GM12873 (cell line): ENCODE measurements around the gene CUBN.

Source experiments
- TF ChIP-seq, protein P1 (sequence below): IDR thresholded peaks from 2 replicates; pipeline ENCODE4 v1.5.1; 2012; ENCODE audit warnings: low read depth, mild to moderate bottlenecking, moderate library complexity, low read length, control low read depth; ENCODE audit not compliant: insufficient read depth; ENCODE audit errors: missing control alignments

CUBN gene

DNA sequence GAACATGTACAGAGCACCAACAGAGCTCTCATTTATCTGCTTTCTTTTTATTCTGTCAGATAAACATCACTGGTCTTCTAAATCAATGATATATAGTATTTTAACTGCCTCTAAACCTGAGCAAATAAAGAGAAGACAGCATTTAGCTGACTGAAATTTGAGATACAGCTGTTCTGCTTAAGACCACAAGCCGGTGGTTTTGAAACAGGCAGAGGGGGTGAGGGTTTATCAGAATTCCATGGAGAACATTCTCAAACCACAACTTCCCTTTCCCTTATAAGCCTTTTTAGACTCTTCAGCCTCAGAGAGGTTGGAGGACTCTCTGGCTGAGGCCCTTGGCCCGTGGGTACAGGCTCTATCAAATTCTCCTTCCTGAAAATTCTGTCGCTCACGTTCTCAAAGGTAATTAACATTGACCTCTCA lies 225.0 kb downstream of the CUBN start:
- TF ChIP-seq, protein P1, sequence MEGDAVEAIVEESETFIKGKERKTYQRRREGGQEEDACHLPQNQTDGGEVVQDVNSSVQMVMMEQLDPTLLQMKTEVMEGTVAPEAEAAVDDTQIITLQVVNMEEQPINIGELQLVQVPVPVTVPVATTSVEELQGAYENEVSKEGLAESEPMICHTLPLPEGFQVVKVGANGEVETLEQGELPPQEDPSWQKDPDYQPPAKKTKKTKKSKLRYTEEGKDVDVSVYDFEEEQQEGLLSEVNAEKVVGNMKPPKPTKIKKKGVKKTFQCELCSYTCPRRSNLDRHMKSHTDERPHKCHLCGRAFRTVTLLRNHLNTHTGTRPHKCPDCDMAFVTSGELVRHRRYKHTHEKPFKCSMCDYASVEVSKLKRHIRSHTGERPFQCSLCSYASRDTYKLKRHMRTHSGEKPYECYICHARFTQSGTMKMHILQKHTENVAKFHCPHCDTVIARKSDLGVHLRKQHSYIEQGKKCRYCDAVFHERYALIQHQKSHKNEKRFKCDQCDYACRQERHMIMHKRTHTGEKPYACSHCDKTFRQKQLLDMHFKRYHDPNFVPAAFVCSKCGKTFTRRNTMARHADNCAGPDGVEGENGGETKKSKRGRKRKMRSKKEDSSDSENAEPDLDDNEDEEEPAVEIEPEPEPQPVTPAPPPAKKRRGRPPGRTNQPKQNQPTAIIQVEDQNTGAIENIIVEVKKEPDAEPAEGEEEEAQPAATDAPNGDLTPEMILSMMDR: no peak

DNA sequence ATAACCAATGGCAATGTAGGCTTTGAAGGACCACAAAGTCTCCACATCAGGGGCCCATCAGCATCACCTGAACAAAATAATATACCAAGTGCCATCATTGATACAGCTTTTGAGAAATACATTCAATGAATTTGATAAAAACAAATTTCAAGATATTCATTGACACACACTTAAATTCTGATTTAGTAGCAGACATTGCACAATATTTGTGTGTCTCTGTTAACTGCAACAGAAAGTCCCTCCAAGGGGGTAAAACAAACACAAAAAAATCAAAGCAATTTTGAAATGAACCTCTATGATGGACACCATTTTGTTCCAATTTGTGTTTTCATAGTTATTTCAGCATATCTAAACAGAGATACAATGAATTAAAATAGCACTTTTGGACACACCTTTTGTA lies 225.6 kb downstream of the CUBN start:
- TF ChIP-seq, protein P1: no peak

DNA sequence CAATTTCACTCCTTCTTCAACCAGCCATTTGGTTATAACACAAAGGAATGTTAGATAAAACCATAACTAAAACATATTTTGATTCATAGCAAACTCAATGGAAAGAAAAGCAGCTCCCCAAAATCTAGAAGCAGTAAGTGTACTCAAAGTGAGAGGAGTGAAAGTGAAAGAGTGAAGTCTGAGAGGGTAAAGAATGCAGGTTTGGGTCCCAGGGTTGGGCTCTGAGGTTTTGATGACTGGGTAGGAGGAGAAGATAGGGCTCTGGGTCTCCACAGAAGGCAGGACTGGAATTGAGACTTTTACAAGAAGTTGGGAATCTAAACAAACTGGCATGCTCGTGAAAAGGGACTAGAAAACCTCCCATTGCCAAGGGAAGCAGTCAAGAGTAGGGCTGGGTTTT lies 227.0 kb downstream of the CUBN start:
- TF ChIP-seq, protein P1: no peak

DNA sequence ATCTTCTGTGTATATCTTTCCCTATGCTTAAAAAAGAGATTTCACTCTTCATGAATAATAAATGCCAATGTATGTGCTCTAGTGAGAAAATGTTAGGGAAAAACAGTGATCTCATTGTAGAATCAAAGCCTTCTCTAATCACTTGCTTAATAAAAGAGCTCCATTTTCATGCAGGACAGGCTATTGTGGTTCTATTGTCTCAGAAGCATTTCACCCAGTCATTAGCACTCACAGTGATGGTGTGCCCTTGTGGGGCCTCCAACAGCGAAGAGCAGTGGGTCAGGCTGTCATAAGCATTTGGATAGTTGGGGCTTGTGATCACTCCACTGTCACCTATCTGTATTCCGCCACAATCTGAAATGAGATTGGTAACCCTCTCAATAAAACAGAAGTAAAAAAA lies 228.5 kb downstream of the CUBN start:
- TF ChIP-seq, protein P1: no peak

DNA sequence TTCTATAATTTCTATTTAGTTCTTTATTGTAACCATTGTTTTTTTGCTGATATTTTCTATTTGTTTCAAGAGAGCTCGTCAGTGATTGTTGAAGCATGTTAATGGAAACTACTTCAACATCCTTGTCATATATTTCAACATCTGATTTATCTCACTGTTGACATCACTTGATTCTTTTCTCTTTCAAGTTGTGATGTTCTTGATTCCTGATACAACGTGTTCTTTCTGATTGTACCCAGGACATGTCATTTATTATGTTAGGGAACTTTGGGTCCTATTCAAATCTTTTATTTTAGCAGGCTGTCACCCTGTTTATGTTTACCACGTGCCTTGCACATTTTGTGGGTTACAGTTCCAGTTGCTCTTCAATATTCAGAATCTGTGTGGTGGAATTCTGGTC lies 232.6 kb downstream of the CUBN start:
- TF ChIP-seq, protein P1: no peak

DNA sequence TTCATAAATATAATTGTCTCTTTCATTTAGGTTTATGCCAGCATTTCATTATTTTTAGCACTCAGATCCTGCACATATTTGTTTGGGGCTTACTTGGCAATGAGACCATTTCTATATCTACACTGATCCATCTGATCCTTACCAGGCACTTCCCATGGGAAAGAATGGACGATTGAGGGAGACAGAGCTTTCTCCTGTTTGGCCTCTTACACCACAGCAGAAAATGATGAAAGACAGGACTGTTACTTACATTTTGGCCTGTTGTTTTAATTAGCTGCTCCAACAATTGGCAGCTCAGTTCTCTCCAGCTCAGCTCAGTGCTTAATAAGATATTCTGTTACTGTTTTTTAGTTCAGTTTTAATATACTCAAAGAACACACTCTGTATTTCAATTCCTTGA lies 234.8 kb downstream of the CUBN start:
- TF ChIP-seq, protein P1: no peak

DNA sequence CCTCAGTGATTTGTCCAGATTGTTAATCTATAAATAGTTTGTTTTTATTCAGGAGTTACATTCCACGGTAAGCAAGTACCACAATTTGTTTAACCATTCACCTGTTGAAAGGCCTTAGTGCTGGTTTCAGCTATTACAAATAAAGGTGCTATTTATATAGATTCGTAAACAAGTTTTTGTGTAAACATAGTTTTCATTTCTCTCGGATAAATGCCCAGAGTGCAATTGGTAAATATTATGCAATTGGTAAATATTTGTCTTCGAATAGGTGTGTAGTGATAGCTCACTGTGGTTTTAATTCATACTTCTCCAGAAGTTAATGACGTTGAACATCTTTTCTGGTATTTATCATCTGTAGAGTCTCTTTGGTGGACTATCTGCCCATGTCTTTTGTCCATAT lies 235.9 kb downstream of the CUBN start:
- TF ChIP-seq, protein P1: no peak
